Measurements from ENCODE around the gene UBA3. TPM values are rescaled to one million over a fixed set of nuclear protein-coding genes. Genes with fewer than 3 reads are reported as not detected.

Gene UBA3
- total RNA-seq, 1 experiment from 2014 or later = 67.2 TPM

DNA sequence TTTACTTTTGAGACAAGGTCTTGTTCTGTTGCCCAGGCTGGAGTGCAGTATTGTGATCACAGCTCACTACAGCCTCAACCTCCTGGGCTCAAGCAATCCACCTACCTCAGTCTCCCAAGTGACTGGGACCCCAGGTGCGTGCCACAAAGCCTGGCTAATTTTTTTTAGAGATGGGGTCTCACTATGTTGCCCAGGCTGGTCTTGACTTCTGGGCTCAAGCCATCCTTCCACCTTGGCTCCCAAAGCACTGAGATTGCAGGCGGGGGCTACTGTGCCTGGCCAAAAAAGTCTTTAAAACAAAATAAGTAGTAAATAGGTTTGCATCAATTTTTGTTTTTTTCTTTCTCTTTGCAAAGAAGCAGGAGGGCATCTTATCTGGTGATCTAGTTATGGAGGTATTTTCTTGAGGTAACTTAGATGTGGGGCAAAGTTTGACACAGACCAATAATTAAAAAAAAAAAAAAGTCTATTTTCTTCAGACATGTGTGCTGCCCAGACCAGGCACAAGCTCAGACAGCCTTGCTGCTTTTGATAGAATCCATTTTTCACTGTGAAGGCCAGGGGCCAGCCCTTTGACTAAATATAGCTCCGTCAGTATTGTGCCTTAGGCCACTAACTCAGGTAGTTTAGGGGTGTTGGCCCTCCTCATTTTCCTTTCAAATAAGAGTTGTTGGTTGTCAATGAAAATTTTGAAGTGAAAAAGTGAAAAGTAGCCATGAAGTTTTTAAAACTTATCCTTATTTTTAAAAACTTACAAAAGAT, 7.0 kb upstream of the UBA3 start:
- Histone ChIP-seq H2AFZ (ENCODE audit: low read length) (no peak overlapping the region), H3K9ac (ENCODE audit: extremely low read depth, insufficient read length, low read length) (no peak overlapping the region), H4K20me1 (ENCODE audit: control insufficient read depth, insufficient read depth, insufficient read length) (no peaks in the 10 kb centered on the region), H3K27me3 (ENCODE audit: insufficient read depth, low read length) (no peaks in the 10 kb centered on the region), H4K91ac (ENCODE audit: insufficient read length, low read depth, low read length) (no peak overlapping the region), H3K79me2 (ENCODE audit: insufficient read depth, low read length) (no peaks in the 10 kb centered on the region), H3K56ac (ENCODE audit: insufficient read length, low read depth, low read length) (no peak overlapping the region), H2BK12ac (ENCODE audit: insufficient read length, low read depth, low read length) (no peak overlapping the region), H4K5ac (ENCODE audit: insufficient read length, low read depth, low read length) (no peak overlapping the region), H3K23ac (ENCODE audit: insufficient read length, low read depth, low read length) (no peak overlapping the region), H3T11ph (ENCODE audit: low read length) (no peak overlapping the region), H3K18ac (ENCODE audit: insufficient read length, low read depth, low read length) (no peak overlapping the region), H2BK20ac (ENCODE audit: low read depth, low read length, poor library complexity, severe bottlenecking) (no peak overlapping the region), H2BK5ac (ENCODE audit: insufficient read length, low read length) (no peak overlapping the region), H3K27ac (ENCODE audit: insufficient read length, low read depth, low read length) (no peak overlapping the region), H3K14ac (ENCODE audit: insufficient read depth, low read length) (no peak overlapping the region), H3K23me2 (ENCODE audit: insufficient read length, low read depth, low read length, poor library complexity, severe bottlenecking) (peaks cover 7% of the 10 kb centered on the region), H3K79me1 (ENCODE audit: insufficient read depth, low read depth, low read length, poor library complexity, severe bottlenecking) (no peaks in the 10 kb centered on the region), H2BK120ac (ENCODE audit: low read depth, low read length, poor library complexity, severe bottlenecking) (no peak overlapping the region), H4K8ac (replicated peaks; ENCODE audit: insufficient read length, low read depth, low read length) (no peak overlapping the region), H3K4me1 (ENCODE audit: insufficient read depth, low read length) (peaks cover 12% of the 10 kb centered on the region), H3K4ac (ENCODE audit: low read depth, low read length) (no peak overlapping the region), H2AK5ac (ENCODE audit: insufficient read length, low read length) (no peak overlapping the region), H3K9me3 (ENCODE audit: control insufficient read depth, low read depth, low read length) (no peaks in the 10 kb centered on the region), H3K4me2 (ENCODE audit: insufficient read depth, insufficient read length, low read length) (no peak overlapping the region), H2BK15ac (ENCODE audit: low read depth, low read length) (no peak overlapping the region)
- H3K36me3 Mint-ChIP-seq (ENCODE audit: insufficient read depth in 1 of 3, low read depth in 3 of 3) = no peaks in the 10 kb centered on the region
- no peak overlapping the region for H3K27ac Mint-ChIP-seq
- H3K9me3 Mint-ChIP-seq = no peaks in the 10 kb centered on the region
- no peaks in the 10 kb centered on the region; the same call in 1 of the 2 replicates for H3K27me3 Mint-ChIP-seq (ENCODE audit: low read depth)
- TF ChIP-seq CTCF (conservative IDR thresholded peaks at IDR 0.05) = no peak
- no peak for DNase-seq
- H3K4me1 Mint-ChIP-seq = peaks cover 38 to 40% of the 10 kb centered on the region in 2 experiments
- no CpG with 5 or more reads among the region's 3 CpGs for WGBS (ENCODE audit: extremely low coverage, insufficient read length, low lambda C conversion rate)
- no peak overlapping the region for H3K4me3 Mint-ChIP-seq
